Measurements from ENCODE around the gene SH3RF3. TPM values are rescaled to one million over a fixed set of nuclear protein-coding genes. Genes with fewer than 3 reads are reported as not detected.

The SH3RF3 gene
- total RNA-seq, 1 donor from 2014 or later, result 0.28 TPM

GRCh38 chr2:109444916-109445315 is 315.9 kb downstream of the SH3RF3 start:
- no peak for TF ChIP-seq EZH2 (IDR thresholded peaks at IDR 0.05)
- TF ChIP-seq EZH2phosphoT487 (IDR thresholded peaks at IDR 0.05), result no peak
- TF ChIP-seq, protein P1, sequence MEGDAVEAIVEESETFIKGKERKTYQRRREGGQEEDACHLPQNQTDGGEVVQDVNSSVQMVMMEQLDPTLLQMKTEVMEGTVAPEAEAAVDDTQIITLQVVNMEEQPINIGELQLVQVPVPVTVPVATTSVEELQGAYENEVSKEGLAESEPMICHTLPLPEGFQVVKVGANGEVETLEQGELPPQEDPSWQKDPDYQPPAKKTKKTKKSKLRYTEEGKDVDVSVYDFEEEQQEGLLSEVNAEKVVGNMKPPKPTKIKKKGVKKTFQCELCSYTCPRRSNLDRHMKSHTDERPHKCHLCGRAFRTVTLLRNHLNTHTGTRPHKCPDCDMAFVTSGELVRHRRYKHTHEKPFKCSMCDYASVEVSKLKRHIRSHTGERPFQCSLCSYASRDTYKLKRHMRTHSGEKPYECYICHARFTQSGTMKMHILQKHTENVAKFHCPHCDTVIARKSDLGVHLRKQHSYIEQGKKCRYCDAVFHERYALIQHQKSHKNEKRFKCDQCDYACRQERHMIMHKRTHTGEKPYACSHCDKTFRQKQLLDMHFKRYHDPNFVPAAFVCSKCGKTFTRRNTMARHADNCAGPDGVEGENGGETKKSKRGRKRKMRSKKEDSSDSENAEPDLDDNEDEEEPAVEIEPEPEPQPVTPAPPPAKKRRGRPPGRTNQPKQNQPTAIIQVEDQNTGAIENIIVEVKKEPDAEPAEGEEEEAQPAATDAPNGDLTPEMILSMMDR (IDR thresholded peaks at IDR 0.05), result no peak
- H3K36me3 ChIP-seq, result no peaks in the 10 kb centered on the region
- peaks cover 49% of the 10 kb centered on the region for H3K9me3 Mint-ChIP-seq
- no peaks in the 10 kb centered on the region for H4K20me1 ChIP-seq (ENCODE audit: low read depth)
- H3K9me3 ChIP-seq (ENCODE audit: low read depth), result peaks cover 15% of the 10 kb centered on the region
- no peak overlapping the region for H3K9ac ChIP-seq
- no peak overlapping the region for H3K4me3 ChIP-seq
- H3K27ac ChIP-seq, result no peak overlapping the region
- H3K27ac Mint-ChIP-seq, result no peak overlapping the region
- peaks cover 4% of the 10 kb centered on the region for H3K27me3 Mint-ChIP-seq (ENCODE audit: insufficient read depth, low read depth)
- no peak for DNase-seq (ENCODE audit: low spot score)
- peaks cover 25% of the 10 kb centered on the region for H3K4me1 Mint-ChIP-seq
- H3K4me1 ChIP-seq, result no peaks in the 10 kb centered on the region
- H3K4me2 ChIP-seq, result no peak overlapping the region
- H3K4me3 Mint-ChIP-seq, result no peak overlapping the region
- no peaks in the 10 kb centered on the region for H3K27me3 ChIP-seq
- no peaks in the 10 kb centered on the region for H3F3A ChIP-seq (ENCODE audit: low read depth)
- peaks cover 30% of the 10 kb centered on the region for H3K36me3 Mint-ChIP-seq
- no peak overlapping the region for H2AFZ ChIP-seq (replicated peaks)
- H3K79me2 ChIP-seq (ENCODE audit: low read depth), result no peaks in the 10 kb centered on the region

DNA sequence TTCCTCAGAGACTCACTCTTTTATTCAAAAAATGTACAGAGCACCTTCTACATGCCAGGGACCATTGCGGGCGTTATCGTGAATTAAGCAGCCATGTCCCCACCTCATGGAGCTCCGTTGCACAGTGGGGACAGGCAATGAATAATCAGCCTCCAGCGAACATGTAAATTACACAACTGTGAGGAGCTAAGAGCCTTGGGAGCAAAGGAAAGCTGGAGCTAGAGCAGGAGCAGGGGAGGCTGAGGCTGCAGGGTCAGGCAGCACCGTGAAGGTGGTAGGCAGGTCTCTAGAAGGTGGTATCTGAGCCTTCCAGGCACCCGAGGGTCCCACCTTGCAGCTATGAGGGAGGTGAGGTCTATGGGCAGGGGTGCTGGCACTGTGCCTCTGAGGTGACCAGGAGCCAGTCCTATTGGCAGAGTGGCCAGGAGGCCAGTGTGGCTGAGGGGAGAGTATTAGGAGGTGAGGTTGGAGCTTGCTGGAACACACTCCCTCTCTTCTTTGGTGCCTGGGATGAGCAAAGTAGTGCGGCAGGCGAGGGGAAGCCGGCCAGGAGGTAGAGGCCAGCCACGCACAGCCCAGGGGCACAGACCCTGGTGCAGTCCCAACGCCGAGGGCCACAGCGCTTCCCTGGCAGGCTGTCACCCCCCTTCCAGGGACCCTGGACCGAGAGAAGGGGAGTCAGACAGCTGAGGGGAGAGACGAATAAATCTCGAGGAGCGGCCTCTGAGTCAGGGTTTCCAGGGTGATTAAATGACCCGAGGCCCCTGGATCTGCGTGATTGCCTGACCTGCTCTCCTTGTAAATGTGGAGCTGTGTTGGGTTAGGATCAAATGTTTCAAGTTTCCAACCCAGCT is 317.5 kb downstream of the SH3RF3 start:
- peaks cover 4% of the 10 kb centered on the region for H3K27me3 Mint-ChIP-seq (ENCODE audit: insufficient read depth, low read depth)
- Histone ChIP-seq H3K4me3 (no peak overlapping the region), H3K9ac (no peak overlapping the region), H3K9me3 (ENCODE audit: low read depth) (peaks cover 15% of the 10 kb centered on the region), H2AFZ (replicated peaks) (no peak overlapping the region), H4K20me1 (ENCODE audit: low read depth) (no peaks in the 10 kb centered on the region), H3F3A (ENCODE audit: low read depth) (no peaks in the 10 kb centered on the region), H3K79me2 (ENCODE audit: low read depth) (no peaks in the 10 kb centered on the region), H3K27ac (no peak overlapping the region), H3K4me2 (no peak overlapping the region), H3K4me1 (no peaks in the 10 kb centered on the region), H3K27me3 (no peaks in the 10 kb centered on the region), H3K36me3 (no peaks in the 10 kb centered on the region)
- peaks cover 21% of the 10 kb centered on the region for H3K36me3 Mint-ChIP-seq
- peaks cover 29% of the 10 kb centered on the region for H3K4me1 Mint-ChIP-seq
- TF ChIP-seq, protein P1 (IDR thresholded peaks at IDR 0.05), result no peak
- TF ChIP-seq EZH2phosphoT487 (IDR thresholded peaks at IDR 0.05), result no peak
- no peak for TF ChIP-seq EZH2 (IDR thresholded peaks at IDR 0.05)
- peak overlapping the region; percentile 92 for H3K27ac Mint-ChIP-seq
- peaks cover 37% of the 10 kb centered on the region for H3K9me3 Mint-ChIP-seq
- no peak for DNase-seq (ENCODE audit: low spot score)
- H3K4me3 Mint-ChIP-seq, result no peak overlapping the region

GRCh38 chr2:109447251-109447661 is 318.3 kb downstream of the SH3RF3 start:
- H3K4me3 Mint-ChIP-seq, result peak overlapping the region; percentile 53
- Histone ChIP-seq H3K27ac (no peak overlapping the region), H3K27me3 (no peaks in the 10 kb centered on the region), H3F3A (ENCODE audit: low read depth) (no peaks in the 10 kb centered on the region), H3K4me3 (no peak overlapping the region), H4K20me1 (ENCODE audit: low read depth) (no peaks in the 10 kb centered on the region), H3K4me2 (no peak overlapping the region), H3K79me2 (ENCODE audit: low read depth) (no peaks in the 10 kb centered on the region), H3K9ac (no peak overlapping the region), H3K9me3 (ENCODE audit: low read depth) (peaks cover 15% of the 10 kb centered on the region), H3K4me1 (no peaks in the 10 kb centered on the region), H3K36me3 (no peaks in the 10 kb centered on the region), H2AFZ (replicated peaks) (no peak overlapping the region)
- peaks cover 22% of the 10 kb centered on the region for H3K36me3 Mint-ChIP-seq
- H3K27me3 Mint-ChIP-seq (ENCODE audit: insufficient read depth, low read depth), result peaks cover 8% of the 10 kb centered on the region
- H3K27ac Mint-ChIP-seq, result peak overlapping the region; percentile 67
- H3K9me3 Mint-ChIP-seq, result peaks cover 32% of the 10 kb centered on the region
- TF ChIP-seq, protein P1 (IDR thresholded peaks at IDR 0.05), result no peak
- TF ChIP-seq EZH2phosphoT487 (IDR thresholded peaks at IDR 0.05) (no peak), EZH2 (IDR thresholded peaks at IDR 0.05) (no peak)
- peak; percentile 16 for DNase-seq (ENCODE audit: low spot score)
- peaks cover 36% of the 10 kb centered on the region for H3K4me1 Mint-ChIP-seq
